Fibroblast of lung (primary cell): ENCODE results near the gene APOH. TPM values are rescaled to one million over a fixed set of nuclear protein-coding genes. Genes with fewer than 3 reads are reported as not detected.

Experiments
- DNase-seq, 2 donors: peaks; one replicate each; pipeline versions ENCODE4 v3.0.0 to v3.0.0-alpha.2; 2010; ENCODE audit warnings: low read depth in 2 of 2
- H2AFZ ChIP-seq: 2 replicates; pipeline ENCODE4 v1.5.1; 2012; ENCODE audit warnings: low read length, control low read depth, inconsistent platforms
- H3K27ac ChIP-seq: 2 replicates; pipeline ENCODE4 v1.5.1; 2011; ENCODE audit warnings: low read length, control low read depth; ENCODE audit not compliant: insufficient read depth
- H3K27me3 ChIP-seq: 2 replicates; pipeline ENCODE4 v1.5.1; 2011; ENCODE audit warnings: mild to moderate bottlenecking, low read length; ENCODE audit not compliant: control insufficient read depth, insufficient read depth
- H3K36me3 ChIP-seq: 2 replicates; pipeline ENCODE4 v1.5.1; 2011; ENCODE audit warnings: low read length; ENCODE audit not compliant: control insufficient read depth, insufficient read depth
- H3K4me1 ChIP-seq: 2 replicates; pipeline ENCODE4 v1.5.1; 2011; ENCODE audit warnings: low read length; ENCODE audit not compliant: control insufficient read depth, insufficient read depth; ENCODE audit errors: extremely low read depth
- H3K4me2 ChIP-seq: 2 replicates; pipeline ENCODE4 v1.5.1; 2011; ENCODE audit warnings: low read length, control low read depth; ENCODE audit not compliant: insufficient read depth; ENCODE audit errors: extremely low read depth
- H3K4me3 ChIP-seq, 4 experiments: fragments of 200-600 bp in 1 of 4; sonication (generic) in 1 of 4; replicated peaks in 1 of 4; 2 replicates each; pipeline ENCODE4 v1.5.1; 2011 to 2016; ENCODE audit warnings: low read length in 4 of 4, low read depth in 3 of 4, mild to moderate bottlenecking in 3 of 4, control low read depth in 2 of 4, inconsistent platforms in 1 of 4, mixed read lengths in 1 of 4; ENCODE audit not compliant: insufficient read depth in 1 of 4; ENCODE audit errors: control extremely low read depth in 1 of 4
- H3K79me2 ChIP-seq: 2 replicates; pipeline ENCODE4 v1.5.1; 2012; ENCODE audit warnings: mild to moderate bottlenecking, low read length, inconsistent platforms; ENCODE audit not compliant: control insufficient read depth, insufficient read depth
- H3K9ac ChIP-seq: 2 replicates; pipeline ENCODE4 v1.5.1; 2011; ENCODE audit warnings: mild to moderate bottlenecking, low read length, control low read depth; ENCODE audit not compliant: insufficient read depth
- H3K9me3 ChIP-seq: 2 replicates; pipeline ENCODE4 v1.5.1; 2012; ENCODE audit warnings: low read depth, low read length; ENCODE audit not compliant: control insufficient read depth, insufficient read depth
- H4K20me1 ChIP-seq: 2 replicates; pipeline ENCODE4 v1.5.1; 2011; ENCODE audit warnings: low read length; ENCODE audit not compliant: control insufficient read depth, insufficient read depth; ENCODE audit errors: extremely low read depth
- CTCF ChIP-seq, 2 donors: IDR thresholded peaks in 1 of 2; conservative IDR thresholded peaks in 1 of 2; 1 replicate in 1 of 2; 2 replicates in 1 of 2; pipeline ENCODE4 v1.5.1; 2011 to 2012; ENCODE audit warnings: low read length in 2 of 2, control low read depth in 1 of 2, inconsistent platforms in 1 of 2, low read depth in 1 of 2, mild to moderate bottlenecking in 1 of 2
- EZH2 ChIP-seq: IDR thresholded peaks from 2 replicates; pipeline ENCODE4 v1.5.1; 2012; ENCODE audit warnings: low read length, control low read depth, mild to moderate bottlenecking; ENCODE audit errors: missing control alignments
- polyA plus RNA-seq, 2 donors: library from polyadenylated mRNA; depleted of rRNA in 1 of 2; stranded (reverse) in 1 of 2; unstranded in 1 of 2; fragments of >200 nt; gene quantifications; 2 replicates each; pipeline ENCODE4 v1.2.1, GENCODE V29; 2011 to 2012; ENCODE audit warnings: missing spikeins in 1 of 2
- total RNA-seq: library from RNA; depleted of rRNA; stranded (reverse); fragments of >200 nt; gene quantifications from 2 replicates; pipeline ENCODE4 v1.2.1, GENCODE V29; 2014

The APOH gene
- total and polyA plus RNA-seq, 2 donors (not counting 1 experiment from before 2014, with no cell fraction given) = not detected

- H3K4me1 ChIP-seq = no peaks in the 10 kb centered on the region
- H3K36me3 ChIP-seq = no peaks in the 10 kb centered on the region
- H2AFZ ChIP-seq = no peak overlapping the region
- no peak for TF ChIP-seq EZH2
- peak; percentile 49 to 67 for TF ChIP-seq CTCF (conservative IDR thresholded peaks at IDR 0.05 in 1 of 2, IDR thresholded peaks at IDR 0.05 in 1 of 2; ENCODE audit: low read depth in 1 of 2, low read length in 2 of 2)
- no peak overlapping the region for H3K9ac ChIP-seq
- no peaks in the 10 kb centered on the region for H4K20me1 ChIP-seq
- no peak overlapping the region for H3K4me2 ChIP-seq
- DNase-seq = peak; percentile 46 to 80
- H3K79me2 ChIP-seq = no peaks in the 10 kb centered on the region
- no peaks in the 10 kb centered on the region for H3K27me3 ChIP-seq
- H3K27ac ChIP-seq = no peak overlapping the region
- H3K4me3 ChIP-seq = no peak overlapping the region
- H3K9me3 ChIP-seq = no peaks in the 10 kb centered on the region
Measured at GRCh38 chr17:66165537-66166123, 63.6 kb downstream of the APOH start.

Other genes with a start within 250 kb of the APOH start
- gene CEP112, start 37.3 kb downstream of the APOH start, total RNA-seq = 5.4 and 7.2 TPM in 2 replicates
- 3.5 and 6.4 TPM in 2 replicates for gene CEP112, start 37.3 kb downstream of the APOH start, polyA plus RNA-seq
- gene PRKCA, start 73.2 kb upstream of the APOH start, total RNA-seq = 14.6 and 34.0 TPM in 2 replicates
- gene PRKCA, start 73.2 kb upstream of the APOH start, polyA plus RNA-seq = 46.3 and 74.2 TPM in 2 replicates